ENCODE measurements around the gene FKBP2.

The FKBP2 gene

GRCh38 chr11:64286801-64287159, 45.9 kb downstream of the FKBP2 start:
- no peak for DNase-seq

DNA sequence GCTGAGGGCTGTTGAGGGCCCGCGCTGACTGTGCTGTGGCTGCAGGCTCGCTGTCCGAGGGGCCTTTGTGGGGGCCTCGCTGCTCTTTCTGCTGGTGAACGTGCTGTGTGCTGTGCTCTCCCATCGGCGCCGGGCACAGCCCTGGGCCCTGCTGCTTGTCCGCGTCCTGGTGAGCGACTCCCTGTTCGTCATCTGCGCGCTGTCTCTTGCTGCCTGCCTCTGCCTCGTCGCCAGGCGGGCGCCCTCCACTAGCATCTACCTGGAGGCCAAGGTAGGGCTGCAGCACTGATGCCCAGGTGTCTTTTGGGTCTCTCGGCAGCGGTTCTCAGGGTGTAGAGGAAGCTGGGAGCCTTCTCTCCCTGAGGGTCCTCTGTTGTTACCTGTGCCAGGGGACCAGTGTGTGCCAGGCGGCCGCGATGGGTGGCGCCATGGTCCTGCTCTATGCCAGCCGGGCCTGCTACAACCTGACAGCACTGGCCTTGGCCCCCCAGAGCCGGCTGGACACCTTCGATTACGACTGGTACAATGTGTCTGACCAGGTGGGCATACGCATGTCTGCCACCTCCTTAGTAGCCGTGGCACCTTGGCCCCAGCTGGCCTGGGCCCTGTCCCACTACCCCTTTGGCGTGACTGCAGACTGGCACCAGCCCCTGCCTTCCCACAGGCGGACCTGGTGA, 46.9 kb downstream of the FKBP2 start:
- no peak for DNase-seq

- no peak for DNase-seq
Measured at GRCh38 chr11:64288353-64288750, 47.5 kb downstream of the FKBP2 start.

DNA sequence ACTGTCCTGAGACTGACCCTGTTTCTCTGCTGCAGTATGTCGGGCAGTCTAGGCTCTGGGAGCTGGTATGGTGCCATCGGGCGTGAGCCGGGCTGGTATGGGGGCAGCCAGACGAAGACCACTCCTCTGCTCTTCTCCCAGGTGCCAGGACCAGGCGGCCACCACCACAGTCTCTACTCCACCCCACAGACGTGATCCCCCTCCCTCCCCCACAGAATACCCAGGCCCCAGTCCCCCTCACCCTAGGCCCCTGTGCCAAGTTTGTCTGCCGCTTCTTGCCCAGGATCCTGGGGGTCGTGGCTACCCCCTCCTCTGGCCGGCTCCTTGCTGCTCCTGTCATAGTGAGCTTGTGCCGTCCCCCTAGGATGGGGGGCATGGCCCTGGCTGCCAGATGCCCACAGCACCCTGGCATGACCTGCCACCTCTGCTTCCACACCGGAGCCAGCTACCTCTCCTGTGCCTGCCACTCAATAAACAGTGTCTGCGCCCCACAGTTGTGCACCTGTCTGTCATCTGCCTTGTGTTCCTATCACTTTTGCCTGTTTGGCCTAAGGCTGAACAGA, 48.2 kb downstream of the FKBP2 start:
- DNase-seq = no peak

GRCh38 chr11:64290352-64291261, 49.7 kb downstream of the FKBP2 start:
- DNase-seq = no peak

- DNase-seq = no peak
Measured at GRCh38 chr11:64291262-64291751, 50.4 kb downstream of the FKBP2 start, which contains the start of gene KCNK4. TSS of gene KCNK4 (plus strand) at chr11:64291302. CDS start at chr11:64293019, 1,717 bp downstream.

- DNase-seq = no peak
Measured at GRCh38 chr11:64291752-64292459, 51.0 kb downstream of the FKBP2 start.

DNA sequence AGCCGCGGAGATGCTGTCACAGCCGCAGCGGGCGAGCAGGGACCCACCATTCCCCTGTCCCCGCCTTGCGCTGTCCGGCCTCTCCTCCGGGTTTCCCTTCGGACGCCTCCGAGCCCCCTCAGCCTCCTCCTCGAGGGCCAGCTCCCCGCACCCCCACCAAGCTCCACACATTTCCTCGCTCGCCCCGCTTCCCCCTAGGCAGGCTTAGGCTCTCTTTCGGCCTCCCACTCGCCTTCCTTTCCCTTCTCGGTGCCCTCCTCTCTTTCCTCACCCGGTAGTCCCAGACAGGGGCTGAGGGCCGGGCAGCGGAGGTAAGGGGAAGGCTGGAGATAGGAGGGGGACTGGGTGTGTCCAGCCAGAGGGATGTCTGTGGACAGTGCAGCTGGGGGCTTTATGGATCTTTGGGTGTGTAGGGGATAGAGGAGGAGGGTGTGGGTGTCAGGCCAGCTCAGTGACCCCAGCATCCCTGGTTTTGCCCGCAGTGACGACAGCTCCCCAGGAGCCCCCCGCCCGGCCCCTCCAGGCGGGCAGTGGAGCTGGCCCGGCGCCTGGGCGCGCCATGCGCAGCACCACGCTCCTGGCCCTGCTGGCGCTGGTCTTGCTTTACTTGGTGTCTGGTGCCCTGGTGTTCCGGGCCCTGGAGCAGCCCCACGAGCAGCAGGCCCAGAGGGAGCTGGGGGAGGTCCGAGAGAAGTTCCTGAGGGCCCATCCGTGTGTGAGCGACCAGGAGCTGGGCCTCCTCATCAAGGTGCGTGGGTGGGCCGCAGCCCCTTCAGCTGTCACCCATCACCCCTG, 51.8 kb downstream of the FKBP2 start:
- no peak for DNase-seq

All from stimulated activated CD4-positive, alpha-beta T cell treated with anti-CD3 and anti-CD28 coated beads, Interleukin-2, amount 100 ng/mL, for 24 hours (primary cell).